MM.1S (cell line): Measurements from ENCODE around the gene RS1.

Experiments
- DNase-seq: peaks from one replicate; pipeline ENCODE4 v3.0.0-alpha.2; 2015
- H2AFZ ChIP-seq: fragments of 300-600 bp; sonication (generic); 2 replicates; pipeline ENCODE4 v1.6.0; 2016; ENCODE audit warnings: antibody characterized with exemption, low read length
- H3F3A ChIP-seq: fragments of 300-600 bp; sonication (generic); 2 replicates; pipeline ENCODE4 v1.6.1; 2016; ENCODE audit warnings: mild to moderate bottlenecking, antibody characterized with exemption, low read length, moderate library complexity, mixed read lengths; ENCODE audit not compliant: insufficient read depth
- H3K27ac ChIP-seq: fragments of 300-600 bp; sonication (generic); 2 replicates; pipeline ENCODE4 v1.5.1; 2016; ENCODE audit warnings: mild to moderate bottlenecking, low read length
- H3K27me3 ChIP-seq: fragments of 300-600 bp; sonication (generic); replicated peaks from 2 replicates; pipeline ENCODE4 v1.6.0; 2016; ENCODE audit warnings: low read length; ENCODE audit not compliant: insufficient read depth
- H3K36me3 ChIP-seq: fragments of 300-600 bp; sonication (generic); replicated peaks from 2 replicates; pipeline ENCODE4 v1.6.1; 2016; ENCODE audit warnings: mild to moderate bottlenecking, low read length, mixed read lengths; ENCODE audit not compliant: insufficient read depth
- H3K4me1 ChIP-seq: fragments of 300-600 bp; sonication (generic); 2 replicates; pipeline ENCODE4 v1.6.1; 2016; ENCODE audit warnings: low read length, mixed read lengths
- H3K4me2 ChIP-seq: fragments of 300-600 bp; sonication (generic); 2 replicates; pipeline ENCODE4 v1.6.0; 2016; ENCODE audit warnings: low read depth, low read length
- H3K4me3 ChIP-seq: fragments of 300-600 bp; sonication (generic); 2 replicates; pipeline ENCODE4 v1.5.1; 2016; ENCODE audit warnings: low read length, mixed read lengths
- H3K79me2 ChIP-seq: fragments of 300-600 bp; sonication (generic); 2 replicates; pipeline ENCODE4 v1.6.1; 2016; ENCODE audit warnings: mixed run types, low read length, mixed read lengths
- H3K9ac ChIP-seq: fragments of 300-600 bp; sonication (generic); 2 replicates; pipeline ENCODE4 v1.6.1; 2016; ENCODE audit warnings: low read length, mixed read lengths
- H3K9me2 ChIP-seq: fragments of 300-600 bp; sonication (generic); replicated peaks from 2 replicates; pipeline ENCODE4 v1.6.1; 2016; ENCODE audit warnings: mild to moderate bottlenecking, low read length, mixed read lengths; ENCODE audit not compliant: insufficient read depth
- H3K9me3 ChIP-seq: fragments of 300-600 bp; sonication (generic); replicated peaks from 2 replicates; pipeline ENCODE4 v1.6.1; 2016; ENCODE audit warnings: mild to moderate bottlenecking, low read length, mixed read lengths; ENCODE audit not compliant: insufficient read depth
- H4K20me1 ChIP-seq: fragments of 300-600 bp; sonication (generic); 2 replicates; pipeline ENCODE4 v1.6.1; 2016; ENCODE audit warnings: mild to moderate bottlenecking, low read length, moderate library complexity, mixed read lengths; ENCODE audit not compliant: insufficient read depth
- EZH2 ChIP-seq: fragments of 300-600 bp; sonication (generic); optimal IDR thresholded peaks from 2 replicates; pipeline ENCODE3; 2017; ENCODE audit warnings: low read depth, mild to moderate bottlenecking, antibody characterized with exemption, low read length, mixed read lengths
- EZH2phosphoT487 ChIP-seq: fragments of 300-600 bp; sonication (generic); IDR thresholded peaks from 2 replicates; pipeline ENCODE4 v1.6.1; 2018; ENCODE audit warnings: antibody characterized with exemption, low read length
- TF ChIP-seq, protein P1 (sequence below): fragments of 300-600 bp; sonication (generic); IDR thresholded peaks from 2 replicates; pipeline ENCODE4 v1.5.1; 2016; ENCODE audit warnings: antibody characterized with exemption, low read length, mixed read lengths

The RS1 gene

DNA sequence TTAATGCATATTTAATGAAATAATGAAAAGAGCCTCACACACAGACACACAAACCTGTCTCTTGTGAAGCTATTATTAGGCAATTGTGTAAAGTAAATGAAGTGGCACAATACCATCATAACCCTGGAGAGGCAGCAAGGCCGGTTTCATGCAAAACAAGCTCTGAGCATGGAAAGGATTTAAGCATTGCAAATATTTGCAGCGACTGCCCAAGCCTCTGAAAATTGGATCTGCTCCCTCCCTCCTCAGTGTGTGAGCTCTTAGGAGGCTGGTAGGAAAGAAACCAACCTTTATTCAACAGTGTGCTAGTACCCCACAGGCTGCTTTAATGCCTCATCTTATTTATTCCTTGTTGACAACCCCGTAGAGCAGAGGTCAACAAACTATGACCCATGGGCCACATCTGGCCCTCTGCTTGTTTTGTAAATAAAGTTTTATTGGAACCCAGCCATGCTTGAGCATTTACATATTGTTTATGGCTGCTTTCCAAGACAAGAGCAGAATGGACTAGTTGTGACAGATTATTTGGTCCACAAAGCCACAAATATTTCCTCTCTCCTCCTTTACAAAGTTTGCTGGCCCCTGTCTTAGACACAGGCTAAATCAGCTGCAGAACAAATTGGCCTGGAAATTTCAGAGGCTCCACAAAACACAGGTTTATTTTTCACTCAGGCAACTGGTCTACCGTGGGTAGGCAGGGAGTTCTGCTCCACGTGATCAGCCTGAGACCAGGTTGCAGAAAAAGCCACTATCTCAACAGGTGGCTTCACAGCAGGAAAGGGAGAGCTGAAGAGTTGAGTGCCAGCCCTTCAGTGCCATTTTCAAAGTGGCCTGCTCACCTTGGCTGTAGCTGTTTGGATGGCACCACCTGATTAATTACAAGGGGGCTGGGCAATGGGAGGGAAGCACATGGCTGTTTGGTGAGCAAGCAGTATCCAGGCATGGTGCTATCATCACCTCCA, 16.8 kb downstream of the RS1 start:
- Histone ChIP-seq H4K20me1 (no peaks in the 10 kb centered on the region), H3K4me3 (no peak overlapping the region), H3K9me3 (no peaks in the 10 kb centered on the region), H2AFZ (no peak overlapping the region), H3K9ac (no peak overlapping the region), H3K36me3 (no peaks in the 10 kb centered on the region), H3K27me3 (no peaks in the 10 kb centered on the region), H3K79me2 (no peaks in the 10 kb centered on the region), H3K4me1 (no peaks in the 10 kb centered on the region), H3K4me2 (no peak overlapping the region), H3K27ac (no peak overlapping the region), H3F3A (no peaks in the 10 kb centered on the region), H3K9me2 (no peaks in the 10 kb centered on the region)
- no peak for DNase-seq
- TF ChIP-seq EZH2phosphoT487 = no peak
- TF ChIP-seq, protein P1, sequence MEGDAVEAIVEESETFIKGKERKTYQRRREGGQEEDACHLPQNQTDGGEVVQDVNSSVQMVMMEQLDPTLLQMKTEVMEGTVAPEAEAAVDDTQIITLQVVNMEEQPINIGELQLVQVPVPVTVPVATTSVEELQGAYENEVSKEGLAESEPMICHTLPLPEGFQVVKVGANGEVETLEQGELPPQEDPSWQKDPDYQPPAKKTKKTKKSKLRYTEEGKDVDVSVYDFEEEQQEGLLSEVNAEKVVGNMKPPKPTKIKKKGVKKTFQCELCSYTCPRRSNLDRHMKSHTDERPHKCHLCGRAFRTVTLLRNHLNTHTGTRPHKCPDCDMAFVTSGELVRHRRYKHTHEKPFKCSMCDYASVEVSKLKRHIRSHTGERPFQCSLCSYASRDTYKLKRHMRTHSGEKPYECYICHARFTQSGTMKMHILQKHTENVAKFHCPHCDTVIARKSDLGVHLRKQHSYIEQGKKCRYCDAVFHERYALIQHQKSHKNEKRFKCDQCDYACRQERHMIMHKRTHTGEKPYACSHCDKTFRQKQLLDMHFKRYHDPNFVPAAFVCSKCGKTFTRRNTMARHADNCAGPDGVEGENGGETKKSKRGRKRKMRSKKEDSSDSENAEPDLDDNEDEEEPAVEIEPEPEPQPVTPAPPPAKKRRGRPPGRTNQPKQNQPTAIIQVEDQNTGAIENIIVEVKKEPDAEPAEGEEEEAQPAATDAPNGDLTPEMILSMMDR = no peak
- TF ChIP-seq EZH2 = no peak

DNA sequence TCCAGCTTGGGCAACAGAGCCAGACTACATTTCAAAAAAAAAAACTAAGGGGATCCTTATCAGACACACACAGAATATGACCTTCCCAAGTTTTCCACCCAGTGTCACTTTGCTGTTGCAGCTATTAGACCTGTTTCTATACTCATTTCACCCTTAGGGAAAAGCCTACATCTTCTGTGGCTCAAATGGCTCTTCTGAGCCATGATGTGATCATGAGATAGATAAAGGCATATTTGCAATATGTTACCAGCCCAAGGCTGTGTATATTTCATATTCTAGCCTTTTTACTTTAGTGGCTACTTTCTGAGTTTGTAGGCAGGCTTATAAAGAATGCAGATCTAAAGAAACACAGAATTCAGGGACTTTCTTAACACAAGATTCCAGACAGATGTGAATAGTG, 19.3 kb downstream of the RS1 start:
- Histone ChIP-seq H3K9ac (no peak overlapping the region), H4K20me1 (no peaks in the 10 kb centered on the region), H3K4me2 (no peak overlapping the region), H3K4me1 (no peaks in the 10 kb centered on the region), H2AFZ (no peak overlapping the region), H3K36me3 (no peaks in the 10 kb centered on the region), H3K9me3 (no peaks in the 10 kb centered on the region), H3K9me2 (no peaks in the 10 kb centered on the region), H3K79me2 (no peaks in the 10 kb centered on the region), H3F3A (no peaks in the 10 kb centered on the region), H3K27ac (no peak overlapping the region), H3K4me3 (no peak overlapping the region), H3K27me3 (no peaks in the 10 kb centered on the region)
- TF ChIP-seq, protein P1 = no peak
- TF ChIP-seq EZH2phosphoT487 = no peak
- no peak for TF ChIP-seq EZH2
- no peak for DNase-seq

DNA sequence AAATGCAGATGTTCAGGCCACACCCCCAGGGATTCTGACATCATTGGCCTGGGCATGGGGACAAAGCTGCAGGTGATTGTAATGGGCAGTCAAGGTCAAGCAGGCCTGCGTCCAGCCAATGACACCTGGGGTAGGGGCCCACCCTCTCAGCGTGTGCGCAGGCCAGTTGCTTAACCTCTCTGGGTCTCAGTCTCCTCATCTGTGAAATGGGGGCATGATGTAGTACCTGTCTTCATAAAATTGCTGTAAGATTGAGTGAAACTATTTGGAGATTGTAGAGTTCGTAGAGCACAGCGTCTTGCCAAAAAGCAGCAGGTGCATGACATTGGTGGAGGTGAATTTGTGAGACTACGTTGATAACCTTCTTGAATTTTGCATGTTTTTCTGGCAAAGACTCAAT, 21.2 kb downstream of the RS1 start:
- Histone ChIP-seq H3K4me2 (no peak overlapping the region), H3K9ac (no peak overlapping the region), H3K4me1 (no peaks in the 10 kb centered on the region), H3K9me3 (no peaks in the 10 kb centered on the region), H2AFZ (no peak overlapping the region), H3K4me3 (no peak overlapping the region), H3K9me2 (no peaks in the 10 kb centered on the region), H3K27ac (no peak overlapping the region), H3K36me3 (no peaks in the 10 kb centered on the region), H3K79me2 (no peaks in the 10 kb centered on the region), H4K20me1 (no peaks in the 10 kb centered on the region), H3K27me3 (no peaks in the 10 kb centered on the region), H3F3A (no peaks in the 10 kb centered on the region)
- TF ChIP-seq, protein P1 = no peak
- no peak for TF ChIP-seq EZH2phosphoT487
- no peak for TF ChIP-seq EZH2
- no peak for DNase-seq
